GM23248 (cell line): ENCODE results near the gene ACP3.

ENCODE experiments used
- EZH2 ChIP-seq: fragments of 200-600 bp; sonication (generic); IDR thresholded peaks from 2 replicates; pipeline ENCODE4 v1.6.1; 2018; ENCODE audit warnings: antibody characterized with exemption, mild to moderate bottlenecking; ENCODE audit not compliant: insufficient read depth, poor library complexity, severe bottlenecking
- EZH2phosphoT487 ChIP-seq: fragments of 200-600 bp; sonication (generic); IDR thresholded peaks from 2 replicates; pipeline ENCODE4 v1.6.1; 2018; ENCODE audit warnings: antibody characterized with exemption, moderate library complexity, mild to moderate bottlenecking, low read depth; ENCODE audit not compliant: insufficient read depth

GRCh38 chr3:132404276-132404675 is 87.1 kb downstream of the ACP3 start:
- TF ChIP-seq EZH2phosphoT487 (no peak), EZH2 (no peak)
